ENCODE data around the gene ZNF133.
A peak's percentile ranks its signal among the peaks of the same experiment; 100 is the strongest.
"Not testable (repeated sequence)": the region's sequence is repeated elsewhere in the genome, so short reads cannot be mapped to it uniquely, and the experiment has no call there.

ZNF133 gene

GRCh38 chr20:18331694-18332093 lies 43.4 kb downstream of the ZNF133 start (continued):
- TF ChIP-seq ZNF274 (IDR thresholded peaks at IDR 0.05; ENCODE audit: low read length): no peak
- no peak for TF ChIP-seq ZNF274 (tag by site-specific recombination; IDR thresholded peaks at IDR 0.05; ENCODE audit: borderline replicate concordance)
- TF ChIP-seq ZNF560 (tag by site-specific recombination; IDR thresholded peaks at IDR 0.05; ENCODE audit: borderline replicate concordance): no peak
- no peak for TF ChIP-seq GLIS1 (tag by site-specific recombination; IDR thresholded peaks at IDR 0.05)
- no peak for TF ChIP-seq FEZF1 (tag by site-specific recombination; IDR thresholded peaks at IDR 0.05)
- TF ChIP-seq ZNF394 (tag by site-specific recombination; IDR thresholded peaks at IDR 0.05; ENCODE audit: borderline replicate concordance): no peak
- TF ChIP-seq ZNF132 (tag by site-specific recombination; IDR thresholded peaks at IDR 0.05; ENCODE audit: borderline replicate concordance): no peak
- TF ChIP-seq ZNF558 (tag by site-specific recombination; IDR thresholded peaks at IDR 0.05): peak; percentile 99
- no peak for TF ChIP-seq ZNF664 (tag by site-specific recombination; IDR thresholded peaks at IDR 0.05)
- no peak for TF ChIP-seq ZBTB1 (tag by site-specific recombination; IDR thresholded peaks at IDR 0.05)
- peak; percentile 76 for TF ChIP-seq ZNF133 (tag by site-specific recombination; IDR thresholded peaks at IDR 0.05)
- TF ChIP-seq ZNF169 (tag by site-specific recombination; IDR thresholded peaks at IDR 0.05): no peak
- no peak for TF ChIP-seq PRDM6 (tag by site-specific recombination; IDR thresholded peaks at IDR 0.05)

GRCh38 chr20:18349749-18350148 lies 61.4 kb downstream of the ZNF133 start:
- H3K9me3 ChIP-seq (ENCODE audit: control insufficient read depth, insufficient read depth, low read depth, low read length); POLR2A ChIA-PET; H3K4me3 ChIP-seq (ENCODE audit: low read depth, low read length); H3K4me1 ChIP-seq (ENCODE audit: control insufficient read depth, insufficient read depth, low read length); H3K36me3 ChIP-seq (ENCODE audit: control insufficient read depth in 2 of 2, insufficient read depth in 1 of 2, low read length in 2 of 2); H3K27ac ChIP-seq (ENCODE audit: extremely low read depth, low read depth, low read length): not testable (repeated sequence)
- CTCF ChIA-PET: interaction anchor here (0.6 kb wide), 1 partner anchor 907 kb away, joined by 3 read pairs; no protein-coding TSS in a partner anchor
- TF ChIP-seq ZNF555 (tag by site-specific recombination; conservative IDR thresholded peaks at IDR 0.05) (peak; percentile 71), ZNF623 (tag by site-specific recombination; IDR thresholded peaks at IDR 0.05) (peak; percentile 44; the same call in 1 of the 2 replicates), ZNF394 (tag by site-specific recombination; IDR thresholded peaks at IDR 0.05; ENCODE audit: borderline replicate concordance) (peak; percentile 69; the same call in 1 of the 2 replicates), ZNF518A (tag by site-specific recombination; conservative IDR thresholded peaks at IDR 0.05; ENCODE audit: low read depth) (peak; percentile 70; the same call in 1 of the 2 replicates), ZNF140 (tag by site-specific recombination; IDR thresholded peaks at IDR 0.05) (peak; percentile 29; the same call in 1 of the 2 replicates), ZBTB11 (tag by site-specific recombination; conservative IDR thresholded peaks at IDR 0.05; ENCODE audit: low read depth) (peak; percentile 63), ZNF560 (tag by site-specific recombination; IDR thresholded peaks at IDR 0.05; ENCODE audit: borderline replicate concordance) (0 out of 2 replicates have a peak, but pooled peaks have one; percentile 27), REST (tag by site-specific recombination; IDR thresholded peaks at IDR 0.05) (0 out of 2 replicates have a peak, but pooled peaks have one; percentile 37), ZNF426 (tag by site-specific recombination; IDR thresholded peaks at IDR 0.05) (peak; percentile 60), ZBTB8A (tag by site-specific recombination; IDR thresholded peaks at IDR 0.05) (0 out of 2 replicates have a peak, but pooled peaks have one; percentile 40)

Data from HEK293 (cell line).